Heart left ventricle (tissue), 13 donors: ENCODE data around the gene HDAC7.

ENCODE experiments used
- POLR2A ChIP-seq, 2 donors: fragments of 450-650 bp; IDR thresholded peaks; one replicate each; pipeline ENCODE4 v1.6.1; 2017; ENCODE audit warnings: antibody characterized with exemption in 2 of 2, mild to moderate bottlenecking in 2 of 2, moderate library complexity in 2 of 2
- TF ChIP-seq, protein P1 (sequence below), 12 donors: fragments of 200-600 bp; sonication (generic) in 4 of 12; IDR thresholded peaks; one replicate each; pipeline versions ENCODE4 v1.5.0 to v1.8.0; 2018 to 2022; ENCODE audit warnings: antibody characterized with exemption in 12 of 12, mild to moderate bottlenecking in 5 of 12
- donor health status: ischemic (EF 13 %, LVEDD 7.1; RV severe dilation, severe dysfunction).
- donor health status: DM: no; HTN: yes; CAD: no.
- donor health status: DM: no; HTN: no; CAD: no.
- donor health status: ischemic (EF 25% LVEDD 6.9; RV normal size, moderate dysfunction).
- donor health status: ischemic (EF 25% LVEDD 5.7; RV mildly dilated, moderate dysfunction).
- donor health status: ischemic (EF 35%, LVEDD 5.7; RV mildly dilated, moderate dysfunction).
- donor health status: nonischemic (EF 11% LVEDD 7.7; RV severe dilation, severe dysfunction).
- donor health status: DM: yes; HTN: yes; CAD: no.
- donor health status: PGD.
- donor health status: ischemic (EF 29% LVEDD 5.4; RV normal size, mild dysfunction).
- donor health status: nonischemic (EF 23%, LVEDD 6.1; RV moderate dilation, normal function).

DNA sequence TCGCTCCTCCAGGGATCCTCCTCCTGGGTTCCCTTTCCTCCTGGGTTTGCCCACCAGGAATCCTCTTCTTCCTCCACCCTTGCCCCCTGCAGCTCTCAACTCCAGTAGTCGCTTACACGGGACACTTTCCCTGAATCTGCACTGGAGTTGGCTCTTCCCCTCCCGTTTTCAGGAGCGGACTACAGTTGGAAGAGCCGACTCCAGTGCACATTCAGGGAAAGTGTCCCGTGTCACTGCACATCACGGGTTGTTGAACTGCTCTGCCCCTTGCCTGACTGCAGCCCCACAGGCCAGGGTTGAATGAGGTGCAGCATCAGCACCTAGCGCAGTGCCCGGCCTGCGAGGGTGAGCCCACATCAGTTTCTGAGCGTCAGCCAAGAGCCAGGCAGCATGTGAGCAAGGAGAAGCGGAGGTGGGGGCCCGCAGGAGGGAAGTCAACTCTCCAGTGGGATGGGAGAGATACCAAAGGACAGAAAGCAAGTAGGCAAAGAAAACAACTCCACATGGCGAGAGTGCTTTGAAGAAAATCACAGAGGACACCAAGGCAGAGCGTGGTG lies 74.1 kb downstream of the HDAC7 start:
- TF ChIP-seq, protein P1, sequence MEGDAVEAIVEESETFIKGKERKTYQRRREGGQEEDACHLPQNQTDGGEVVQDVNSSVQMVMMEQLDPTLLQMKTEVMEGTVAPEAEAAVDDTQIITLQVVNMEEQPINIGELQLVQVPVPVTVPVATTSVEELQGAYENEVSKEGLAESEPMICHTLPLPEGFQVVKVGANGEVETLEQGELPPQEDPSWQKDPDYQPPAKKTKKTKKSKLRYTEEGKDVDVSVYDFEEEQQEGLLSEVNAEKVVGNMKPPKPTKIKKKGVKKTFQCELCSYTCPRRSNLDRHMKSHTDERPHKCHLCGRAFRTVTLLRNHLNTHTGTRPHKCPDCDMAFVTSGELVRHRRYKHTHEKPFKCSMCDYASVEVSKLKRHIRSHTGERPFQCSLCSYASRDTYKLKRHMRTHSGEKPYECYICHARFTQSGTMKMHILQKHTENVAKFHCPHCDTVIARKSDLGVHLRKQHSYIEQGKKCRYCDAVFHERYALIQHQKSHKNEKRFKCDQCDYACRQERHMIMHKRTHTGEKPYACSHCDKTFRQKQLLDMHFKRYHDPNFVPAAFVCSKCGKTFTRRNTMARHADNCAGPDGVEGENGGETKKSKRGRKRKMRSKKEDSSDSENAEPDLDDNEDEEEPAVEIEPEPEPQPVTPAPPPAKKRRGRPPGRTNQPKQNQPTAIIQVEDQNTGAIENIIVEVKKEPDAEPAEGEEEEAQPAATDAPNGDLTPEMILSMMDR (IDR thresholded peaks at IDR 0.05): no peak
- TF ChIP-seq POLR2A (IDR thresholded peaks at IDR 0.05): no peak
